ENCODE data around the gene PFDN2. TPM values are rescaled to one million over a fixed set of nuclear protein-coding genes. Genes with fewer than 3 reads are reported as not detected.

The PFDN2 gene
- total and polyA plus RNA-seq, 2 of the 8 experiments (the other 6 are each of a cell fraction or from before 2014, with no cell fraction given), result 66.2 to 71.2 TPM

DNA sequence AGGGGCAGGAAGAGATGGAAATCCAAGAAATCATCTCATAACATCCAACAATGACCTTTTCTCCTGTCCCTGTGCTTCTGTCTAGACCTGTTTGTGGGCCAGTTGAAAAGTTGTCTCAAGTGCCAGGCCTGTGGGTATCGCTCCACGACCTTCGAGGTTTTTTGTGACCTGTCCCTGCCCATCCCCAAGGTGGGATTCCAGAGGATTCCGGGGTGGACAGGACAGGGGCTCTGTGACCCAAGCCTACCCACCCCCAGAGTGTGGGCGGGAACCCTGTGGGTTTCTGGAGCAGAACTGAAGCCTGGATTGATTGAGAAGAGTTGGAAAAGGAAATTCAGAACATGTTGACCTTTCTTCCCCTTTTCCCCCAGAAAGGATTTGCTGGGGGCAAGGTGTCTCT lies 46.0 kb upstream of the PFDN2 start:
- DNase-seq (ENCODE audit: low read depth in 1 of 2, low spot score in 2 of 2) (no peak), FAIRE-seq (no peak)
- Histone ChIP-seq H2BK120ac (replicated peaks; ENCODE audit: low read depth, low read length) (no peak overlapping the region), H2AFZ (ENCODE audit: low read length) (no peak overlapping the region), H2BK5ac (ENCODE audit: low read depth, low read length) (no peak overlapping the region), H3K9ac (replicated peaks in 1 of 4; ENCODE audit: extremely low read depth in 1 of 4, low read depth in 3 of 4, low read length in 3 of 4) (no peak overlapping the region), H3K56ac (replicated peaks; ENCODE audit: insufficient read length, low read depth, low read length) (no peak overlapping the region), H4K20me1 (replicated peaks in 1 of 2; ENCODE audit: control insufficient read depth in 1 of 2, insufficient read depth in 2 of 2, low read length in 2 of 2) (no peaks in the 10 kb centered on the region), H3K23me2 (ENCODE audit: low read depth, low read length) (peaks cover 17% of the 10 kb centered on the region), H4K5ac (ENCODE audit: insufficient read length, low read depth, low read length) (no peak overlapping the region), H3K79me1 (ENCODE audit: low read depth, low read length) (no peaks in the 10 kb centered on the region; the same call in 1 of the 2 replicates), H3K36me3 (ENCODE audit: control insufficient read depth in 2 of 4, insufficient read depth in 4 of 4, low read length in 3 of 4) (peaks cover 0 to 3% (median under 1%) of the 10 kb centered on the region in 4 experiments; a peak in 1 of 8 replicates), H3K4me1 (replicated peaks in 1 of 4; ENCODE audit: control insufficient read depth in 3 of 4, insufficient read depth in 4 of 4, low read length in 3 of 4) (peaks cover 0 to 16% (median 8%) of the 10 kb centered on the region in 4 experiments; a peak in 4 of 7 replicates), H3K18ac (ENCODE audit: extremely low read depth, low read length) (no peak overlapping the region), H3K4me2 (ENCODE audit: insufficient read depth in 1 of 2, low read depth in 2 of 2, low read length in 2 of 2) (no peak overlapping the region), H3K9me3 (ENCODE audit: insufficient read depth in 2 of 2, low read depth in 1 of 2, low read length in 1 of 2) (no peaks in the 10 kb centered on the region), H3K27ac (ENCODE audit: low read depth, low read length) (no peak overlapping the region), H3K4me3 (ENCODE audit: extremely low read depth in 1 of 4, insufficient read depth in 2 of 4, low read depth in 3 of 4, low read length in 4 of 4) (no peak overlapping the region), H2BK15ac (ENCODE audit: low read length) (no peak overlapping the region), H3K23ac (ENCODE audit: insufficient read length) (no peak overlapping the region), H3K4ac (replicated peaks; ENCODE audit: insufficient read length, low read depth, low read length) (no peak overlapping the region), H2BK20ac (ENCODE audit: low read length) (no peak overlapping the region), H3K14ac (ENCODE audit: insufficient read length) (no peak overlapping the region), H3K27me3 (replicated peaks in 1 of 4; ENCODE audit: control insufficient read depth in 3 of 4, extremely low read depth in 1 of 4, insufficient read depth in 3 of 4, low read length in 3 of 4) (no peaks in the 10 kb centered on the region), H2BK12ac (ENCODE audit: low read depth, low read length) (no peak overlapping the region), H4K8ac (ENCODE audit: extremely low read depth, insufficient read depth, low read length) (no peak overlapping the region), H4K91ac (replicated peaks; ENCODE audit: insufficient read length, low read length) (no peak overlapping the region), H3K79me2 (ENCODE audit: control insufficient read depth in 1 of 2, insufficient read depth in 2 of 2, low read length in 2 of 2) (no peaks in the 10 kb centered on the region; a peak in 1 of 4 replicates), H2AK5ac (ENCODE audit: low read depth, low read length) (no peak overlapping the region)
- CTCF ChIA-PET (ENCODE audit: partially characterized antibody), result interaction anchor here (0.9 to 5.3 kb wide), 4 partner anchors 9 to 219 kb away, joined by 3 to 32 read pairs (median 28); partner anchors contain the start of genes B4GALT3 and UFC1
- POLR2A ChIA-PET (ENCODE audit: partially characterized antibody), result interaction anchor here (0.7 kb wide), 1 partner anchor 51 kb away, joined by 3 read pairs; no protein-coding TSS in a partner anchor
- no peak for TF ChIP-seq GABPA (IDR thresholded peaks at IDR 0.05; ENCODE audit: borderline replicate concordance, insufficient read depth, low read length)
- TF ChIP-seq RAD21 (IDR thresholded peaks at IDR 0.05 in 1 of 2, conservative IDR thresholded peaks at IDR 0.05 in 1 of 2; ENCODE audit: low read depth in 2 of 2, low read length in 2 of 2), result no peak
- TF ChIP-seq KDM1A (IDR thresholded peaks at IDR 0.05; ENCODE audit: borderline replicate concordance, low read length), result no peak
- TF ChIP-seq NANOG (IDR thresholded peaks at IDR 0.05; ENCODE audit: insufficient read depth, low read depth, low read length, poor library complexity, severe bottlenecking), result no peak
- WGBS, 2 experiments (ENCODE audit: extremely low coverage in 1 of 2, insufficient coverage in 1 of 2, insufficient read length in 1 of 2, insufficient replicate concordance in 2 of 2, low coverage in 1 of 2, low lambda C conversion rate in 2 of 2, missing lambda C conversion rate in 1 of 2), result 99% methylated on average over 5 of the region's 5 CpGs; no CpG with 5 or more reads in 1 of the 2 experiments

Measured in H1 (cell line).